ENCODE data around the gene ADAM15. TPM values are rescaled to one million over a fixed set of nuclear protein-coding genes. Genes with fewer than 3 reads are reported as not detected.

Gene ADAM15
- total RNA-seq, 4 donors from 2014 or later, result 51.3 to 75.5 (median 65.6) TPM

DNA sequence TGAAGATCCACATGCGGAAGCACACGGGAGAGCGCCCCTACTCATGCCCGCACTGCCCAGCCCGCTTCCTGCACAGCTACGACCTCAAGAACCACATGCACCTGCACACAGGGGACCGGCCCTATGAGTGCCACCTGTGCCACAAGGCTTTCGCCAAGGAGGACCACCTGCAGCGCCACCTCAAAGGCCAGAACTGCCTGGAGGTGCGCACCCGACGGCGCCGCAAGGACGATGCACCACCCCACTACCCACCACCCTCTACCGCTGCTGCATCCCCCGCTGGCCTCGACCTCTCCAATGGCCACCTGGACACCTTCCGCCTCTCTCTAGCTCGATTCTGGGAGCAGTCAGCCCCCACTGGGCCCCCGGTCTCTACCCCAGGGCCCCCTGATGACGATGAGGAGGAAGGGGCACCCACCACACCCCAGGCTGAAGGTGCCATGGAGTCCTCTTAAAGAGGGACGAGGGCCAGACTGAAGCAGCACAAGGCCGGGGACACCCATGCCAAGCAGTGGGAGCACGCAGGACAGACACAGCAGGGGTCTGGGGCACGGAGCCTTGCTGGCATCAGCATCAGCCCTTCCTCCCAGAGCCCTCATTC is 34.8 kb upstream of the ADAM15 start:
- Histone ChIP-seq H3K27me3 (no peaks in the 10 kb centered on the region), H3K4me3 (replicated peaks in 1 of 3) (no peak overlapping the region), H3K27ac (peak overlapping the region; percentile 81 to 90 (median 89)), H3K36me3 (peaks cover 19 to 22% of the 10 kb centered on the region in 2 donors), H3K4me1 (peaks cover 41 to 60% of the 10 kb centered on the region in 2 donors), H3K9me3 (no peaks in the 10 kb centered on the region)
- intact Hi-C loops (cut with DNase I), result no loop called here
- WGBS, 2 donors, result 81 to 97% methylated on average over 14 to 22 of the region's 26 CpGs
- no peak for DNase-seq
- no peak for TF ChIP-seq POLR2A (IDR thresholded peaks at IDR 0.05)
- TF ChIP-seq, protein P1, sequence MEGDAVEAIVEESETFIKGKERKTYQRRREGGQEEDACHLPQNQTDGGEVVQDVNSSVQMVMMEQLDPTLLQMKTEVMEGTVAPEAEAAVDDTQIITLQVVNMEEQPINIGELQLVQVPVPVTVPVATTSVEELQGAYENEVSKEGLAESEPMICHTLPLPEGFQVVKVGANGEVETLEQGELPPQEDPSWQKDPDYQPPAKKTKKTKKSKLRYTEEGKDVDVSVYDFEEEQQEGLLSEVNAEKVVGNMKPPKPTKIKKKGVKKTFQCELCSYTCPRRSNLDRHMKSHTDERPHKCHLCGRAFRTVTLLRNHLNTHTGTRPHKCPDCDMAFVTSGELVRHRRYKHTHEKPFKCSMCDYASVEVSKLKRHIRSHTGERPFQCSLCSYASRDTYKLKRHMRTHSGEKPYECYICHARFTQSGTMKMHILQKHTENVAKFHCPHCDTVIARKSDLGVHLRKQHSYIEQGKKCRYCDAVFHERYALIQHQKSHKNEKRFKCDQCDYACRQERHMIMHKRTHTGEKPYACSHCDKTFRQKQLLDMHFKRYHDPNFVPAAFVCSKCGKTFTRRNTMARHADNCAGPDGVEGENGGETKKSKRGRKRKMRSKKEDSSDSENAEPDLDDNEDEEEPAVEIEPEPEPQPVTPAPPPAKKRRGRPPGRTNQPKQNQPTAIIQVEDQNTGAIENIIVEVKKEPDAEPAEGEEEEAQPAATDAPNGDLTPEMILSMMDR (IDR thresholded peaks at IDR 0.05), result no peak

DNA sequence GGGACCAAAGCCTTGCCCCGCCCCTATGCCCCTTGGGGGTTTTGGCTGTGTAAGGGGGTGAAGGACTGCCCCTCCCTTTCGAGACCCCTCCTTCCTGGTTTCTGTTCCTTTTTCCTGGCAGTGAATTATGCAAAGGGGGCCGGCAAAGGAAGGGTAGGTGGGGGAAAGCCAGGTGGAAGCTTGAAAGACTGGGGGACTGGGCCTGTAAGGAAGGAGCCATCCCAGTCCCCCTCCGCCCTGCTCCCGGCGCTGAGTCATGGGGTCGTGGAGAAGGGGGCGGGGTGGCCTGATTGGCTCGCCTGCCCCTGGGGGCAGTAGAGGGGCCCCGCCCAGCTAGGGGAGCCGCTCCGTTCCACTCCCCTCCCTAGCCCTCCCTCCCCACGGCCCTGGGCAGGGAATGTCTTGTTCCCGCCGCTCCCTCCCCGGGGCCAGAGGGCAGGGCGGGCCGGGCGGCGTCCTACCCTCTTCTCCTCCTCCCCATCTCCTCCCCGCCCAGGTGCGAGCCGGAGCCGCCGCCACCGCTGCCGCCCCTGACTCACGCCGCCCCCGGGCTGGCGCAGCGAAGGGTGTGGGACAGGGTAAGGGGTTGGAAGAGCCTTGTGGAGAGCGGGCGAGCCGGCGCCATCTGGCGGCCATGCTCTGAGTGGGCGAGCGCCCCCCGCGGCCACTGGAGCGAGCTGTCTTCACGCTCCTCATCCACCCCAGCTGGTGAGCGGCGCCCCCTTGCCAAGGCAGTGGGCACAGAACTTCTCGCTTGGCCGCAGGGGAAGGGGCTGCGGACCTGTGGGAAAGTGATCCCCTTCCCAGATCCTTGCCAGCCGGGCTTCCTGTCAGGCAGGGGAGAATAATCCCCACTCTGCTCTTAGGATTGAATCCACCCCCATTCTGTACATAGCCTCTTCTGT is 33.8 kb upstream of the ADAM15 start:
- 10 to 13% methylated on average over 17 to 24 of the region's 49 CpGs for WGBS, 2 donors
- TF ChIP-seq POLR2A (IDR thresholded peaks at IDR 0.05), result peak in 1 of 2 donors; percentile 64
- TF ChIP-seq, protein P1 (IDR thresholded peaks at IDR 0.05), result peak; percentile 94 to 99 (median 97)
- Histone ChIP-seq H3K27me3 (no peaks in the 10 kb centered on the region), H3K36me3 (peaks cover 19 to 22% of the 10 kb centered on the region in 2 donors), H3K4me1 (peaks cover 31 to 50% of the 10 kb centered on the region in 2 donors), H3K27ac (peak overlapping the region; percentile 81 to 90 (median 89)), H3K9me3 (no peaks in the 10 kb centered on the region), H3K4me3 (replicated peaks in 1 of 3) (peak overlapping the region in 1 of 3 donors; percentile 20)
- DNase-seq, result peak; percentile 93 to 97
- intact Hi-C loops (cut with DNase I), result no loop called here

DNA sequence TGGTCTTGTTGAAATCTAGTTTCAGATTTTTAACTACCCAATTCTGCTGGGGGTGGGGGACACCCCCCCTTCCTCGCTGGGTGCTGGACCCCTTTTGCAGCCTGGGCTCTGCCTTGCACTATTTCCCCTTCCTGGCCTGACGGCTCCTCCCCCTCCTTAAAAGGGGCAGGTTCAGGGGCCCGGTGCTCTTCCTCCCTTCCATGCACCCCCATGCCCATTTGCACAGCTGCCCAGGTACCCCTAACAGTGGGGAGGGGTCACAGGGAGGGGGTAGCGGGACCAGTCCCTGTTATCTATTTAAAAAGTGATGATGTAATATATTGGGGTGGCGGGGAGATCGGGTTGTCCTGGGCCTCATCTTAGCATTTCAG is 33.2 kb upstream of the ADAM15 start:
- intact Hi-C loops (cut with DNase I), result no loop called here

DNA sequence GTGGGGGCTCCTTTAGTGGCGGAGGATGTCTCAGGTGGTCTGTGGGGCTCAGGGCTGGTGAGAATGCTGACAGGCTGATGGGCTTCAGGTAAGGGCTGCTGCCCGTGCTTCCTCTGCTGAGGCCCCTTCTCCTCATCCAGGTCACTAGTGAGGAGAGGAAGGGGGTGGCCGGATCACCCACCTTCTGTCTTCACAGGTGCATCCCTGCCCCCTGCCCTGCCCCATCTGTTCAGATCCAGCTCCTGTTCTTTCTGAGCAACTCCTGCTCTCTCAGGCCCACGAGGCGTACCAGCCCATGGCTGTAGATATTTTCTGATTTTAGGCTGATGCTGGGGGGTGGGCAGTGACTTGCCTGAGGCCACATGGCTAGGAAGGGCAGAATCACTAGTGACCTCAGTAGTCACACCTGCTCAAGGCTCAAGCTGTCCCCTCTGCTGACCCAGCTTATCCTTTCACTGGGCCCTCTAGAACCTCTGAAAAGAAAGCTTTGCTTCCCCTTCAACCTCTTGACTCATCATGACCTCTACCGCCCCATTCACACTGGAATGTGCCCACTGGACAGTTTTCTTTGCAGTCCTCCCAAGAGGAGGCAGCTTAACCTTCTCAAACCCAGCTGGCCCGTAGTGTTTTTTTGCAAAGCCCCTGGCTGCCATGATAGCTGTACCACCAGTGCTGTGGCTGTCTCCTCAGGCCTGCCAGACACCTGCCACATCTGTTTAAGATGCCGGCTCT is 32.3 kb upstream of the ADAM15 start:
- Histone ChIP-seq H3K27ac (peak overlapping the region; percentile 2 to 89 (median 81)), H3K4me1 (peaks cover 30 to 43% of the 10 kb centered on the region in 2 donors), H3K36me3 (peaks cover 19 to 22% of the 10 kb centered on the region in 2 donors), H3K27me3 (no peaks in the 10 kb centered on the region), H3K4me3 (replicated peaks in 1 of 3) (no peak overlapping the region), H3K9me3 (no peaks in the 10 kb centered on the region)
- DNase-seq, result peak; percentile 60 to 70
- 57 to 66% methylated on average over 8 of the region's 8 CpGs for WGBS, 2 donors
- TF ChIP-seq POLR2A (IDR thresholded peaks at IDR 0.05), result no peak
- TF ChIP-seq, protein P1 (IDR thresholded peaks at IDR 0.05), result no peak
- intact Hi-C loops (cut with DNase I), result no loop called here

More for the DNA sequence above, 33.2 kb upstream of the ADAM15 start:
- no peak overlapping the region for H3K4me3 ChIP-seq (replicated peaks in 1 of 3)
- peak overlapping the region; percentile 81 to 90 (median 89) for H3K27ac ChIP-seq
- H3K9me3 ChIP-seq, result no peaks in the 10 kb centered on the region
- H3K36me3 ChIP-seq, result peaks cover 19 to 22% of the 10 kb centered on the region in 2 donors
- WGBS, 2 donors, result 55 to 57% methylated on average over 5 of the region's 6 CpGs
- H3K27me3 ChIP-seq, result no peaks in the 10 kb centered on the region
- peaks cover 30 to 46% of the 10 kb centered on the region in 2 donors for H3K4me1 ChIP-seq
- no peak for DNase-seq
- TF ChIP-seq, protein P1 (IDR thresholded peaks at IDR 0.05), result no peak
- TF ChIP-seq POLR2A (IDR thresholded peaks at IDR 0.05), result no peak
